SK-N-MC (cell line): ENCODE data around the gene HEPACAM.

ENCODE experiments used
- EZH2 ChIP-seq: fragments of 200-600 bp; sonication (generic); IDR thresholded peaks from one replicate; pipeline ENCODE4 v1.6.1; 2017; ENCODE audit warnings: antibody characterized with exemption
- FOXP2 ChIP-seq: optimal IDR thresholded peaks from 2 replicates; pipeline ENCODE3; 2011; ENCODE audit warnings: mild to moderate bottlenecking, moderate library complexity; ENCODE audit not compliant: insufficient read depth; ENCODE audit errors: extremely low read length, control extremely low read depth
- POLR2AphosphoS5 ChIP-seq: IDR thresholded peaks from 2 replicates; pipeline ENCODE4 v1.6.1; 2012; ENCODE audit warnings: mild to moderate bottlenecking, low read depth, low read length, borderline replicate concordance

DNA sequence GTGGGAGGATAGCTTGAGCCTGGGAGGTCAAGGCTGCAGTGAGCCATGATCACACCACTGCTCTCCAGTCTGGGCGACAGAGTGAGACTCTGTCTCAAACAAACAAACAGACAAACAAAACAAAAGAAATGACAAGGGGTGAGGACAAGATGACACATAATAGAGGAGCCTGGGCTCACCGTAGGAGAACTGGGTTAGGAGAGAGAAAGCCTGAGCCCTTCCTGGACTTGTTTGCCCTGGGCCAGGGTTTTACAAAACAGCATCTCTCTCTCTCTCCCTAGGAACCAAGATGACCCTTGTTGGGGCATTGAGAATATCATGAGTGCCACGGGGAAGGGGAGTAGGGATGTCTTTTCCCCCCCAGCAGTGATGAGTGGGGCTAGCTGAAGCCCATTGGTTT lies 54.9 kb downstream of the HEPACAM start:
- TF ChIP-seq POLR2AphosphoS5, result no peak
- TF ChIP-seq EZH2, result no peak
- TF ChIP-seq FOXP2, result no peak
